Stimulated activated CD8-positive, alpha-beta memory T cell treated with anti-CD3 and anti-CD28 coated beads, Interleukin-12 subunit alpha, Interleukin-12 subunit beta, amount 100 ng/mL, for 24 hours (primary cell): Measurements from ENCODE around the gene SRBD1.
A peak's percentile ranks its signal among the peaks of the same experiment; 100 is the strongest.

ENCODE experiments used
- DNase-seq: peaks from one replicate; pipeline ENCODE4 v3.0.0-alpha.2; 2020; ENCODE audit errors: extremely low read depth

The SRBD1 gene

DNA sequence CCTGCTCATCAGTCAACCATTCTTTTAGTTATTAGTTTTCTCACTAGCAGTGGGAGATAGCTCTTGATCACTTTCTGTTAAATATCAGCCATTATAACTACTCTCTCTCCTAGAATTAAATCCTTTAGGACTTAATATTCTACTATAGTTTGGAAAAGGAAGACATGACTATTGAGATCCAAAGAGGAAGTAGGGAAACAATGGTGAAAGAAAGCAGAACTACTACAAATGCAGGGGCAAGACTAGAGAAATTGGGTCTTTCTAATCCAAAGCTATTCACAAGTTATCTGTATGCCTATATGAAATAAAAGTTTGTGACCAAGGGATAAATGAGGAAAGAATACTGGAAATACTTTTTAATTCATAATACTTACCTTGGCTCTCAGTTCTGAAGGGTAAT, 65.1 kb downstream of the SRBD1 start:
- DNase-seq: no peak

DNA sequence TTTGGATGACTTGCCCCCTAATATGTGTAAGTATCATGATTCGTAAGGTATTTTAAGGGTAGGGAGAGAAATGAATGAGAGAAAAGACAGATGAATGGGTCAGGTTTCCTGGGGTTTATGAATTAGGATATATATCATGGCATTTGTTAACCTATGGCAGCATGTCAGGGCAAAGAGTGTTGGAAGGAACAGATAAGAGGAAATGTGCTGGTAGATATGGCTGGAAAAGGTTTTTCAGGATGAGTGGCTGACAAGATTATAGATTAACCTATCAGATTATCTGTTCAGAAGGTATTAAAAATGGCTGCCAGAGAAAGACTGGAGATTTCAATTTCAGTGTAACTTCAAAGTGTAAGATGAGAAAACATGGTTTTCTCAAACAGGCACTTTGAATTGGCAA, 67.8 kb downstream of the SRBD1 start:
- DNase-seq: no peak

- DNase-seq: no peak
Observed at GRCh38 chr2:45542013-45542412, 69.1 kb downstream of the SRBD1 start.

- no peak for DNase-seq
Observed at GRCh38 chr2:45541450-45541849, 69.6 kb downstream of the SRBD1 start.

- no peak for DNase-seq
Observed at GRCh38 chr2:45540942-45541341, 70.1 kb downstream of the SRBD1 start.

- no peak for DNase-seq
Observed at GRCh38 chr2:45533771-45534170, 77.3 kb downstream of the SRBD1 start.

- DNase-seq: no peak
Observed at GRCh38 chr2:45532181-45532580, 78.9 kb downstream of the SRBD1 start.

DNA sequence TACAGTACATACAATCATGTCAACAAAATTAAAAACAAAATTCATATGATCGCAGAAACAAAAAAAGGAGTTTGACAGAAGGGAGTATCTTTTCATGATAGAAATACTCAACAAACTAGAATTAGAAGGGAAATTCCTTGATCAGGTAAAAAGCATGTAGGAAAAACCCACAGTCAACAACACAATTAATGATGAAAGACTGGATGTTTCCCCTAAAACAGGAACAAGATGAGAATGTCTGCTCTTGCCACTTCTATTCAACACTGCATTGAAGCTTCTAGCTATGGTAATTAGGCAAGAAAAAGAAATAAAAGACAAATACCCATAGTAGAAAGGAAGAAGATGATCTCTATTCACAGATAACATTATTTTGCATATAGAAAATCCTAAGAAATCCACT, 87.1 kb downstream of the SRBD1 start:
- DNase-seq: no peak

- no peak for DNase-seq
Observed at GRCh38 chr2:45518546-45518945, 92.5 kb downstream of the SRBD1 start.

GRCh38 chr2:45510701-45511420, 100.2 kb downstream of the SRBD1 start:
- no peak for DNase-seq

GRCh38 chr2:45506756-45507155, 104.3 kb downstream of the SRBD1 start:
- no peak for DNase-seq

- DNase-seq: no peak
Observed at GRCh38 chr2:45505138-45505537, 105.9 kb downstream of the SRBD1 start.

DNA sequence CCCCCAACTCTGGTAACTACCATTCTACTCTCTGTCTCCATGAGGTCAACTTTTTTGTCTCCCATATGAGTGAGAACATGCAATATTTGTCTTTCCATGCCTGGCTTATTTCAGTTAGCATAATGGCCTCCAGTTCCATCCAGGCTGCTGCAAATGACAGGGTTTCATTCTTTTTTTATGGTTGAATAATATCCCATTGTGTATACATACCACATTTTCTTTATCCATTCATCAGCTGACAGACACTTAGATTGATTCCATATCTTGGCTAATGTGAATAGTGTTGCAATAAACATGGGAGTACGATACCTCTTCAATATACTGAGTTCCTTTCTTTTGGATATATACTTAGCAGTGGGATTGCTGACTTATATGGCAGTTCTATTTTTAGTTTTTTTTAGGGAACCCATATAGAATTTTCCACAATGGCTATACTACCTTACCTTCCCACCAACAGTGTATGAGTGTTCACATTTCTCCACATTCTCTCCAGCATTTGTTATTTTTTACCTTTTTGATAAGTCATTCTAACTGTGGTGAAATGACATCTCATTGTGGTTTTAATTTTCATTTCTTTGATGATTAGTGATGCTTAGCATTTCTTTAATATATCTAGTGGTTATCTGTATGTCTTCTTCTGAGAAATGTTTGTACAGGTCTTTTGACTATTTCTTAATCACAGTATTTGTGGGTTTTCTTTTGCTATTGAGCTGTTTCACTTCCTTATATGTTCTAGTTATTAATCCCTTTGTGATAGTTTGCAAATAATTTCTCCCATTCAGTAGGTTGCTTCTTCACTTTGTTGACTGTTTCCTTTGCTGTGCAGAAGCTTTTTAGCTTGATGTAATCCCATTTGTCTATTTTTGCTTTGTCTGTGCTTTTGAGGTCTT, 112.2 kb downstream of the SRBD1 start:
- no peak for DNase-seq

GRCh38 chr2:45497355-45497754, 113.7 kb downstream of the SRBD1 start:
- peak; percentile 8 for DNase-seq

DNA sequence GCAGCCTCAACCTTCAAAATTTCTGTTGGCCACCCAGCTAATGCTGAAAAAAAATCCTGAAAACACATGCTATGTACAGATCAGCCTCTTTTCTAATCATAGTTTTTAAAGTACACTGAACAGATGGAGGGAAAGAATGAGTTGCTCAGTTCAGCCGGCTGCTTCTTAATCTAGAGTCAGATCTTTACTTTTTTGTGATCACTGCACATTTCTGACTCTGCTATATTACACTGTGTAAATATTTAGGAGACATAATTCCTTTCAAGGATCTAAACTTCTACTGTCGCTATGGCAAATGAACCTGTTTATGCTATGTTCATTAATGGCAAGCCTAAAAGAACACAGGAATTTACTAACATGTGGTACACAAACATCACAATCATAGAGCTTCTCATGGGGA, 114.2 kb downstream of the SRBD1 start:
- DNase-seq: no peak

- DNase-seq: no peak
Observed at GRCh38 chr2:45494978-45495293, 116.1 kb downstream of the SRBD1 start.

GRCh38 chr2:45494275-45494977, 116.6 kb downstream of the SRBD1 start:
- DNase-seq: no peak

DNA sequence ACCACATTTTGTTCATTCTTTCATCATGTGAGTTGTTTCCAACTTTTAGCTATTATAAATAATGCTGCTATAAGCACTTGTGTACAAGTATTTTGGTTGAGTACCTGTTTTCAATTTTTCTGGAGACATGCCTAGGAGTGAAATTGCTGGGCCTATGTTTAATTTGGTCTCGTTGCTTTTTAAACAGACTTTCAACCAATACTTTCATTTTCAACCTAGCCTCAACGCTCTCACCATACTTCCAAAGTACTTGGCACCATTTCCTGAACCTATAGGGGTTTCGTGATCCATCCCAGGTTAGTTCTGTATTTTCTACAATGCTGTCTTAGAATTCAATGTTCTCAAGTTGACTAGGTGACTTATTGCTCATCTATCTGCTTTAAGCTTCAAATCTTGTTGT, 126.1 kb downstream of the SRBD1 start:
- no peak for DNase-seq

DNA sequence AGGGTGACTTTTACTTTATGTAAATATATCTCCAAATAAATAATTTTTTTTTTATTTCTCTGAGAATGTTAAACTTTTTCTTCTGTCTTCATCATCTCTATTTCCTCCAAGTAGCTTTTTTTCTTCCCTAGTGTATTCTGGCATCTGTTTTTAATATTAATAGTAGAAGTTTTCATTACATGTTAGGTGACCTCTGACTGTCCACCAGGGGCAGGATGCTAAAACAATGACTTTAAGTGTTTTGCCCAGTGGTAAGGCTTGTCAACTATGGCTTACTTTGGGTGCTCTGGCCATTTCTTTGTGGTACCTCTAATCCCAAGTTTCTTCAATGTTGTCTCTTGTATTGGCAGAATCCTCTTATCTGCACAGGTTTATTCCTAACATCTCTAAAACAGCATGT, 127.1 kb downstream of the SRBD1 start:
- no peak for DNase-seq

- no peak for DNase-seq
Observed at GRCh38 chr2:45477546-45477945, 133.5 kb downstream of the SRBD1 start.

GRCh38 chr2:45470531-45470930, 140.5 kb downstream of the SRBD1 start:
- DNase-seq: no peak

- no peak for DNase-seq
Observed at GRCh38 chr2:45469314-45470099, 141.6 kb downstream of the SRBD1 start.
